Natural killer cell (primary cell): ENCODE measurements around the gene SCT. TPM values are rescaled to one million over a fixed set of nuclear protein-coding genes. Genes with fewer than 3 reads are reported as not detected.
A peak's percentile ranks its signal among the peaks of the same experiment; 100 is the strongest.

Source experiments
- ATAC-seq, 3 donors: fragments of 150-1000 bp in 2 of 3; fragments of 200-7000 bp in 1 of 3; cut with Tn5 transposase; 1 replicate in 1 of 3; 2 replicates in 2 of 3; pipeline ENCODE4 v1.10.0; 2021; ENCODE audit warnings: mild to moderate bottlenecking in 2 of 3, moderate library complexity in 2 of 3
- DNase-seq, 2 donors: peaks; one replicate each; pipeline versions ENCODE4 v3.0.0 to v3.0.0-alpha.2; 2013 to 2021; ENCODE audit warnings: mixed read lengths in 1 of 2
- H3K27ac ChIP-seq: one replicate; pipeline ENCODE4 v1.5.1; 2013; ENCODE audit warnings: mild to moderate bottlenecking, low read length
- H3K27me3 ChIP-seq: one replicate; pipeline ENCODE4 v1.6.1; 2013; ENCODE audit warnings: low read length; ENCODE audit not compliant: control insufficient read depth, insufficient read depth
- H3K36me3 ChIP-seq: one replicate; pipeline ENCODE4 v1.6.1; 2013; ENCODE audit warnings: low read length; ENCODE audit not compliant: control insufficient read depth, insufficient read depth
- H3K4me1 ChIP-seq: one replicate; pipeline ENCODE4 v1.6.1; 2013; ENCODE audit warnings: low read length; ENCODE audit not compliant: control insufficient read depth, insufficient read depth
- H3K4me3 ChIP-seq: one replicate; pipeline ENCODE4 v1.5.1; 2013; ENCODE audit warnings: low read length
- H3K9me3 ChIP-seq: one replicate; pipeline ENCODE4 v1.6.1; 2013; ENCODE audit warnings: low read length; ENCODE audit not compliant: control insufficient read depth, insufficient read depth
- H3K27ac Mint-ChIP-seq, 2 donors: one replicate each; pipeline ENCODE4 v1.8.0; 2022; ENCODE audit warnings: mild to moderate bottlenecking in 2 of 2, mixed read lengths in 2 of 2, moderate library complexity in 1 of 2
- H3K27me3 Mint-ChIP-seq, 2 donors: one replicate each; pipeline ENCODE4 v1.8.0; 2022; ENCODE audit warnings: low read depth in 2 of 2, mixed read lengths in 2 of 2
- H3K36me3 Mint-ChIP-seq: one replicate; pipeline ENCODE4 v1.8.0; 2022; ENCODE audit warnings: mixed read lengths
- H3K4me1 Mint-ChIP-seq, 2 donors: one replicate each; pipeline ENCODE4 v1.8.0; 2022; ENCODE audit warnings: mixed read lengths in 2 of 2
- H3K4me3 Mint-ChIP-seq: one replicate; pipeline ENCODE4 v1.8.0; 2022; ENCODE audit warnings: mild to moderate bottlenecking, moderate library complexity, mixed read lengths
- H3K9me3 Mint-ChIP-seq, 2 donors: one replicate each; pipeline ENCODE4 v1.8.0; 2022; ENCODE audit warnings: mixed read lengths in 2 of 2
- WGBS: methylation state at CpG from one replicate; pipeline ENCODE4 v1.1.7; 2013; ENCODE audit warnings: missing lambda C conversion rate; ENCODE audit not compliant: insufficient coverage; 5-methylcytosine and 5-hydroxymethylcytosine counted together
- intact Hi-C: fragments of 100-400 bp; cut with micrococcal nuclease; formaldehyde crosslinking; loops from one replicate; pipeline ENCODE4 v1.14.2; 2022
- total RNA-seq, 4 donors: library from RNA; stranded (reverse); fragments of 120-200 nt in 1 of 4; gene quantifications; one replicate each; pipeline versions ENCODE4 v1.2.3 to v1.2.4, GENCODE V29; 2013 to 2022
- TF ChIP-seq, protein P1 (sequence below): fragments of 200-600 bp; IDR thresholded peaks from one replicate; pipeline ENCODE4 v1.8.0; 2022; ENCODE audit warnings: antibody characterized with exemption

SCT gene
- total RNA-seq, 3 donors from 2014 or later (not counting 1 experiment from before 2014, with no cell fraction given) = not detected

DNA sequence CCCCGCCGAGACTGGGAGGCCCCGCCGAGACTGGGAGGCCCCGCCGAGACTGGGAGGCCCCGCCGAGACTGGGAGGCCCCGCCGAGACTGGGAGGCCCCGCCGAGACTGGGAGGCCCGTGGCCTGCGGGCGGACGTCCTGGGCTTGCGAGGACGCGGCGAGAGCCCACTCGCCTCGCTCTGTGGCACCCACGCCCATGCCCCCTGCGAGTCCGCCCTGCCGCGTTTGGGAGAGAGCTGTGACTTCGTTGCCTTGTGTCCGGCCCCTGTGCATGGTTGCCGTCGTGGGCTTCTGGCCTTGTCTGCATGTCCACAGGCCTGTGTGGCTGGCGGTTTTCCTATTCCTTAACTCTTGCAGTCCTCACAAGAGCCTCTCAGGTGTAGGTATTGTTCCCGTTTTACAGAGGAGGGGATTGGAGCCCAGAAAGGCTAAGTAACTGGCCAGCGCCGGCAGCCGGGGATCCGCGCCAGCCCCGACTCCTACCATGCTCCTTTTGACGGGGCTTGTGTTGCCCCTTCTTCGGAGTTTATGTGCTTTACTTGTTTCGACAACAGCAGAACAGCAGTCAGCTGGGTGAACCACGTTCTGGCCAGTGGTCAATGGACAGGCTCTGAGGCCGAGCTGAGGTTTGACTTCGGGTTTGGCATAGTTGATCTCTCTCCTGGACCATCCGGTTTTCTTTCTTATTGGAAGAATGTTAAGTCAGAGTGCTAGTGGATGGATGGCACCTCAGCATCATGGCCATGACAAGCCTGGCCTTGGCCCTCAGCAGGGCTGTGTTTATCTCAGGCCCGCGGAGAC lies 50.0 kb downstream of the SCT start:
- Mint-ChIP-seq H3K4me1 (peaks cover 50 to 60% of the 10 kb centered on the region in 2 donors), H3K27ac (peak overlapping the region; percentile 52 to 63), H3K4me3 (peak overlapping the region; percentile 79), H3K27me3 (peaks cover 0 to 10% of the 10 kb centered on the region in 2 donors), H3K9me3 (no peaks in the 10 kb centered on the region), H3K36me3 (no peaks in the 10 kb centered on the region)
- H3K4me3 ChIP-seq = peak overlapping the region; percentile 69
- ATAC-seq (no peak), DNase-seq (no peak)
- peaks cover 3% of the 10 kb centered on the region for H3K27me3 ChIP-seq
- peak overlapping the region; percentile 56 for H3K27ac ChIP-seq
- H3K4me1 ChIP-seq = peaks cover 55% of the 10 kb centered on the region
- 6% methylated on average over 40 of the region's 48 CpGs for WGBS
- TF ChIP-seq, protein P1, sequence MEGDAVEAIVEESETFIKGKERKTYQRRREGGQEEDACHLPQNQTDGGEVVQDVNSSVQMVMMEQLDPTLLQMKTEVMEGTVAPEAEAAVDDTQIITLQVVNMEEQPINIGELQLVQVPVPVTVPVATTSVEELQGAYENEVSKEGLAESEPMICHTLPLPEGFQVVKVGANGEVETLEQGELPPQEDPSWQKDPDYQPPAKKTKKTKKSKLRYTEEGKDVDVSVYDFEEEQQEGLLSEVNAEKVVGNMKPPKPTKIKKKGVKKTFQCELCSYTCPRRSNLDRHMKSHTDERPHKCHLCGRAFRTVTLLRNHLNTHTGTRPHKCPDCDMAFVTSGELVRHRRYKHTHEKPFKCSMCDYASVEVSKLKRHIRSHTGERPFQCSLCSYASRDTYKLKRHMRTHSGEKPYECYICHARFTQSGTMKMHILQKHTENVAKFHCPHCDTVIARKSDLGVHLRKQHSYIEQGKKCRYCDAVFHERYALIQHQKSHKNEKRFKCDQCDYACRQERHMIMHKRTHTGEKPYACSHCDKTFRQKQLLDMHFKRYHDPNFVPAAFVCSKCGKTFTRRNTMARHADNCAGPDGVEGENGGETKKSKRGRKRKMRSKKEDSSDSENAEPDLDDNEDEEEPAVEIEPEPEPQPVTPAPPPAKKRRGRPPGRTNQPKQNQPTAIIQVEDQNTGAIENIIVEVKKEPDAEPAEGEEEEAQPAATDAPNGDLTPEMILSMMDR = no peak
- H3K9me3 ChIP-seq = no peaks in the 10 kb centered on the region
- intact Hi-C loops = loop anchor here (1.0 to 5.0 kb wide), 2 partner anchors 9 to 40 kb away; partner anchors contain the start of gene IRF7
- peaks cover 5% of the 10 kb centered on the region for H3K36me3 ChIP-seq

Other genes with a start within 250 kb of the SCT start
- gene PKP3, start 233.0 kb downstream of the SCT start, total RNA-seq = under 1 TPM in 2 of 3 donors, not detected in 1; 0.29 to 0.56 TPM
- 100 to 1,000 TPM; 619 to 690 (median 666) TPM for gene SIGIRR, start 212.2 kb downstream of the SCT start, total RNA-seq
- 10 to 100 TPM; 15.1 to 21.3 (median 15.1) TPM for gene ANO9, start 185.2 kb downstream of the SCT start, total RNA-seq
- 10 to 100 TPM; 21.5 to 25.1 (median 23.4) TPM for gene PTDSS2, start 176.9 kb downstream of the SCT start, total RNA-seq
- gene RNH1, start 119.9 kb downstream of the SCT start, total RNA-seq = 100 to 1,000 TPM; 113 to 120 (median 118) TPM
- 10 to 100 TPM; 27.6 to 35.0 (median 30.6) TPM for gene HRAS, start 91.6 kb downstream of the SCT start, total RNA-seq
- 1 to 10 TPM; 1.5 to 2.4 (median 2.2) TPM for gene LRRC56, start 89.7 kb downstream of the SCT start, total RNA-seq
- 1 to 10 TPM; 3.5 to 5.2 (median 5.0) TPM for gene LMNTD2, start 66.4 kb downstream of the SCT start, total RNA-seq
- 10 to 100 TPM; 19.0 to 21.7 (median 20.0) TPM for gene RASSF7, start 66.2 kb downstream of the SCT start, total RNA-seq
- gene PHRF1, start 50.7 kb downstream of the SCT start, total RNA-seq = 10 to 100 TPM; 46.1 to 52.0 (median 46.9) TPM
- gene IRF7, start 11.2 kb downstream of the SCT start, total RNA-seq = 10 to 100 TPM; 63.3 to 97.3 (median 77.3) TPM
- not detected for gene CDHR5, start 2.2 kb downstream of the SCT start, total RNA-seq
- gene DRD4, start 10.1 kb upstream of the SCT start, total RNA-seq = 1 to 10 TPM in 1 of 3 donors, under 1 TPM in 2; 0.49 to 1.2 (median 0.61) TPM
- 10 to 100 TPM; 25.9 to 26.9 (median 26.8) TPM for gene DEAF1, start 68.0 kb upstream of the SCT start, total RNA-seq
- gene TMEM80, start 68.6 kb upstream of the SCT start, total RNA-seq = 10 to 100 TPM; 17.8 to 42.1 (median 33.0) TPM
- gene EPS8L2, start 79.0 kb upstream of the SCT start, total RNA-seq = 10 to 100 TPM in 1 of 3 donors, 1 to 10 TPM in 2; 6.9 to 10.9 (median 9.3) TPM
- 10 to 100 TPM; 46.1 to 94.8 (median 55.4) TPM for gene TALDO1, start 120.3 kb upstream of the SCT start, total RNA-seq
- gene GATD1, start 150.3 kb upstream of the SCT start, total RNA-seq = 10 to 100 TPM; 40.4 to 43.1 (median 42.1) TPM
- not detected for gene CEND1, start 162.9 kb upstream of the SCT start, total RNA-seq
- 10 to 100 TPM; 22.8 to 34.6 (median 31.5) TPM for gene SLC25A22, start 171.1 kb upstream of the SCT start, total RNA-seq
- gene PIDD1, start 178.1 kb upstream of the SCT start, total RNA-seq = 10 to 100 TPM; 24.3 to 30.9 (median 25.2) TPM
- gene RPLP2, start 182.8 kb upstream of the SCT start, total RNA-seq = 1,000 to 10,000 TPM; 1,482 to 1,846 (median 1,534) TPM
- gene PNPLA2, start 191.7 kb upstream of the SCT start, total RNA-seq = 100 to 1,000 TPM; 184 to 218 (median 201) TPM
- gene CRACR2B, start 200.7 kb upstream of the SCT start, total RNA-seq = 10 to 100 TPM in 1 of 3 donors, 1 to 10 TPM in 2; 3.4 to 10.1 (median 3.8) TPM
- 10 to 100 TPM; 40.9 to 68.3 (median 52.9) TPM for gene CD151, start 205.8 kb upstream of the SCT start, total RNA-seq
- gene POLR2L, start 215.3 kb upstream of the SCT start, total RNA-seq = 10 to 100 TPM; 48.2 to 63.8 (median 61.2) TPM
- gene TSPAN4, start 215.7 kb upstream of the SCT start, total RNA-seq = 10 to 100 TPM; 11.2 to 18.6 (median 14.6) TPM